NCI-H2107 treated with DMSO at 0.1 percent for 48 hours (cell line): ENCODE measurements around the gene FARS2.

Experiments used
- DNase-seq: peaks from one replicate; lab custom pipeline; 2025; ENCODE audit not compliant: unreplicated experiment; lab: John Stamatoyannopoulos, UW

Gene FARS2

DNA sequence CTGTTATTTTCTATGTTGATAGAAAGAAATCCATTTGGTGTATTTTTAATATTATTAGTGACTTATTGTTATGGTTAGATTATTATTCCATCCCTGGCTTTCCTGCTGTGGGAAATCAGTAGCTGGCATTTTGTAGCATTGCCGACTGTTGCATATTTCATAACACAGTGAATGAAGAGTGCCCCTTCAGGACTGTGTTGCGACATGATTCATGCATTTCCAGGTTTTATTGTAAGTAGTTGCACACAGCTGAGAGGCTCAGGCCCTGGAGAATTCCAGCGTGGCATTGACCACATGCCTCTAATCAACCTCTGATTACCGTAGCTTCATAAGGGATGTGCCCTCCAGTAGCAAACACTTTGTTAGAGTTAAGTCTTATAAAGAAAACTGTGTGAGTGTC is 263.9 kb downstream of the FARS2 start:
- DNase-seq: no peak

DNA sequence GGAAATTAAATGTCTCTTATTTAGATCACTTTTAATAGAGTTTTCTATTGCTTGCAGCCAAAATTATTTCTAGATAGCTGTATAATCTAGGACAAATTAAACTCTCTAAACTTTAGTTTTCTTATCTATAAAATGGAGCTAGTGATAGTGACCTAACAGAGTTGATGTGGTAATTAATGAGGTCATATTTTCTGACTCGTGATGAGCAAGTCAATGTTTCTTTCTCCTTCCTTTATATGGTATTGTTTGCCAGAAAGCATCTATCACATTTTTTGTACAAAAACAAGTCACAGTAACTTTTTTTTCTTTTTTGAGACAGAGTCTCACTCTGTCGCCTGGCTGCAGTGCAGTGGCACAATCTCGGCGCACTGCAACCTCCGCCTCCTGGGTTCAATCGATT is 267.7 kb downstream of the FARS2 start:
- DNase-seq: no peak

DNA sequence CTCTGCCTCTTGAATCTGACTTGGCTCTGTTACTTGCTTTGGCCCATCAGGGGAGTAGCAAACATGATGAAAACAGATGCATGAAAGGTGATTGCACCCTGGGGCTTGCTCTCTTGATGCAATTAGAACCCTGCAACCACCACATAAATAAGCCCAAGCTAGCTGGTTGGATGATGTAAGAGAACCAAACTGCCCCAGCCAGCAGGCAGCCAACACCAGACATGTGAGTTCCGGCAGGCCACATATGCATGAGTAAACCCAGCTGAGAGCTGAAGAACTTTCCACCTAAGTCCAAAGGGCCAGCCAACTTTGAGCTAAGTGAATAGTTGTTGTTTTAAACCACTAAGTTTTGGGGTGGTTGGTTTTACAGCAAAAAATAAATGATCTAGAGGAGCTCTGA is 268.4 kb downstream of the FARS2 start:
- DNase-seq: no peak

DNA sequence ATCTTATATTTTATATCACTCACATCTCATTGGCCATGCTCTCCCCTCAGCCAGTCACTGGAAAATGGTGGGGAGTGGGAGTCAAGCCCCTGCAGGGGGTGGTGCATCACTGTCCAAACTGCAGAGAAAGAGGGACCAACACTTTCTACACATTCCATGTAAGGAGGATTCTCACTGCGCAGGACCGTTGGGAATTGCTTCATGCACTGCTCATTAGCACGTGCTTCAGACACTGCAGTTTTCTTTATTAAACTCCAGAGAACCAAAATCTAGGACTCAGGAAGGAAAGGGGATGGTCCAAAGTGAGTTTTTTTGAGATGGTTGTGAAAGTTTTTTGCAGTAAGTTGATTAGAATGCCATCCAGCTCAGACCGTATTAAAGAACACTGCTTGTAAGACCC is 269.8 kb downstream of the FARS2 start:
- DNase-seq: no peak

DNA sequence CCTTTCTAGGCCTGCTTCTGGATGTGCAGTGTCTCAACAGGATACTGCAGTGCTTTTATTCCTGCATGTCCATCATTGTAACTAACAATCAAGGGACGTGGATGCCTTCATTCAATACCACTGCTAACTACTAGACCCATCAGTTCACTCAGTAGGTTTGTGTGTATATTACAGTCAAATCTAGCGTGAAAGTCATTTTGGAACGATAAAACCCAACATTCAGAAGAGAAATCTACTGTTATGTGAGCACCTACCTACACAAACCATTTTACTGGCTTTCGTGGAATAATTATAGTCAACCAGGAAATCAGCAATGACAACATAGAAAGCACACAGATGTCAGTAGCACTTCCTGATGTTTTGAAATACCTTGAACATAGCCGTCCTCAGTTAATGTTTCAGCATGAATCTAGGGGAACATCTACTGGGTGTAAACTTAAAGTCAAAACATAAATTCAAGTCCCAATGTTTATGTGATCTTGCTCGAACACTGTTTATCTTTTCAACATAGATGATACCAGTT is 270.6 kb downstream of the FARS2 start:
- no peak for DNase-seq

DNA sequence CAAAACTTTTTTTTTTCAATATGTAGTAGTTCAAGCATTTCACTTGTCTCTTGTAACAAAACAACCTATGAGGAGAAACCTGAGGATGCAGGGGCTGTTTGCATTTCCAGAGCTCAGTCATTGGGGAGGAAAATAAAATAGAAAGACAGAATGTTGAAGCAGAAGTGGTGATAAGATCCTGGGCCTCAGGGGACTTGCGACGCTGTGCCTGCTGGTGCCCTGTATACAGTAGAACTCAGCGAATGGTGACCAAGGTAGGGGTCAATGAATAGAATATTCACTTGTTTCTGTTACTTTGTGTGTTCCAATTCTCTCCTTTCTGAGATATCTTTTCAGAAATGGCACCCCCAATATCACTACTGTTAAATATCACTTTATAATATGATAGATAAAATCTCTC is 271.6 kb downstream of the FARS2 start:
- no peak for DNase-seq

DNA sequence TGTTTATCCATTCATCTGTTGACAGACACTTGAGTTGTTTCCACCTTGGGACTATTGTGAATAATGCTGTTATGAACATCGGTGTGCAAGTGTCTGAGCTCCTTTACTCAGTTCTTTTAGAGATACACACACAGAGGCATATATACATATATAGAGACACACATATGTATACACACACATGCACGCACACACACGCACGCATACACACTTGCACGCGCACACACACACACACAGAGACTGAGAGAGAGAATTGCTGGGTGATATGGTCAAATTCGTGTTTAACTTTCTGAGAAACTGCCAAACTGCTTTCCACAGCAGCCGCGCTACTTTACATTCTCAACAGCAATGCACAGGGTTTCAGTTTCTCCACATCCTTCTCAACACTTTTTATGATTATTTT is 273.3 kb downstream of the FARS2 start:
- DNase-seq: no peak

DNA sequence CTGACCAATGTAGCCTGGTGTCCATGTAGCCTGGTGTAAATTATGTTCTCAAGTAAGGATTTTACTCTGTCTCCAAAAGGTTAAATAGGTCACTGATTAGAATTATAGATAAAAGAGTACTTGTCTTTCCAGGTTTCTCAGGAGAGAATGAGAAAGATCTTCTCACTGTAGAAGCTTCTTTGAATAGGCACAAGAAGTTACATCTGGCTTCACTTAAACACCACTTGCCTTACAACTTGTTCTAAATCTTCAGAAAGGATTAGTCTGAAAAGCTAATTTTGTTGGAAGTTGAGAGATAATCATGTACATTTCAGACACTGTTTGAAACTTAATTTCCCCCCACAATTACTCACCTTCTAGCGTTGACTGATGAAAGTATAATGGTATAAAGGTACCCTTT is 275.3 kb downstream of the FARS2 start:
- no peak for DNase-seq

DNA sequence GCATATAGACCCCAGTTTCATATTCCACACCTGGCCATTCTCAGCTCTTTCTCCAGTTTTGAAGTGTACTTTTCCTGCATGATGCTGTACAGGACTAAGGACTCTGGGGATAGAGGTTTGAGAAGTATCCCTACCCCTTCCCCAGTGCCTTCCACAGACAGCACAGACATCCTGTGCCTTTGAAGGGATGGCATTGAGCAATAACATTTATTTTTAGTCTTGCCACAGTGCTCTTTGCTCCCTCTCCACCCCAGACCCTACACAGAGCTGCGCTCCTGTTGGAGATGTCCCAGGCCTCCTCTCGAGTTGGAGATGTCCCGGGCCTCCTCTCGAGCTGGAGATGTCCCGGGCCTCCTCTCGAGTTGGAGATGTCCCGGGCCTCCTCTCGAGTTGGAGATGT is 275.8 kb downstream of the FARS2 start:
- DNase-seq: no peak

DNA sequence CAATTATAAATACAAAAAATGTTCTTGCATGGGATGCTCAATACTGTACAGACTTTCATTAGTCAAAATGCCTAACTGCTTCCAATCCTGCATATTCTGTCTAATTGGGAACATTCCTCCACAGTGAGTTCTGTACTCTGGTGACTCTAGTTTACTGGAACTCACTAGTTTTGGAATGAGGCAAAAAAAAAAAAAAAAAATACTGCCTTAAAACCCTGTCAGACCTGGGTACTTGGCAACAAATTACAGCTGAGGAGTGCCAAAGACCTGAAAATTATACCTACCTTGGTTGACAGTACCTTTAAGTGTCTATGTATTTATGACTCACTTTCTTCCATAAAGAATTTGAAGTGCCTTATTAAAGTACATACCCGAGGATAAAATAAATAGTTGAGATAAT is 276.7 kb downstream of the FARS2 start:
- no peak for DNase-seq

DNA sequence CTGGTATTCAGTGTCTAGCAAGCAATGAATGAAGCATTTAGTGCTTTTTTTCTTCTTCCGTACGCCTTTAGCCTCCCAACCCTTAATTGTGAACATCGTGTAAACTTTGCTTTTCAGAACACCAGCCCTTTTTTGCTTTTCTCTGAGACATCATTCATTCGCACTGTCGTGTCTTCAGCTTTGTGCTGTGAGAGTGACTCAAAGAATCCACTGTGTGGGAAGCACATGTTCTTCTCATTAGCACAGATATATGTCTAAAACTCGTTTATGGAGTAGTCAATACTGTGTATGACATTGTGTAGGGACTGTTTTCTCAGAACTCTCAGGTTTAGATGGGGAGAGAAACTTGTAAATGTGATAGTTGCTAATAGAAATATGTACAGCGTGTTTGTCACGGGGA is 279.1 kb downstream of the FARS2 start:
- DNase-seq: no peak

DNA sequence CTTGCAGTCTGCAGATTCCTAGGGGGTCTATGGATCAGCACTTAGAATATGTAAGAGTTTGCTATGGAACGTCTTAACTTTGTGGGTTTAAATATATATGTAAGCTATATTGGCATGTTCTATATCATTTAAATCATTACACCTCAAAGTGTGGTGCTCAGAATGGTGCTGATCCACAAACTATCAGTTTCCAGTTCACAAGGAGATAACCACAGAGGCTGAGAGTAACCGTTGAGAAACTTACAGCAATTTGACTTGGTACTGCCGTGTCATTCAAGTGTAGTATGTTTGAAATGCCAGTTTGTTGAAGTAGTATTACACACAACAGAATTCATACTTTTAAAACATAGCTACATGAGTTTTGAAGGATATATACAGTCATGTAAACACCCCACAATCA is 279.7 kb downstream of the FARS2 start:
- DNase-seq: no peak

DNA sequence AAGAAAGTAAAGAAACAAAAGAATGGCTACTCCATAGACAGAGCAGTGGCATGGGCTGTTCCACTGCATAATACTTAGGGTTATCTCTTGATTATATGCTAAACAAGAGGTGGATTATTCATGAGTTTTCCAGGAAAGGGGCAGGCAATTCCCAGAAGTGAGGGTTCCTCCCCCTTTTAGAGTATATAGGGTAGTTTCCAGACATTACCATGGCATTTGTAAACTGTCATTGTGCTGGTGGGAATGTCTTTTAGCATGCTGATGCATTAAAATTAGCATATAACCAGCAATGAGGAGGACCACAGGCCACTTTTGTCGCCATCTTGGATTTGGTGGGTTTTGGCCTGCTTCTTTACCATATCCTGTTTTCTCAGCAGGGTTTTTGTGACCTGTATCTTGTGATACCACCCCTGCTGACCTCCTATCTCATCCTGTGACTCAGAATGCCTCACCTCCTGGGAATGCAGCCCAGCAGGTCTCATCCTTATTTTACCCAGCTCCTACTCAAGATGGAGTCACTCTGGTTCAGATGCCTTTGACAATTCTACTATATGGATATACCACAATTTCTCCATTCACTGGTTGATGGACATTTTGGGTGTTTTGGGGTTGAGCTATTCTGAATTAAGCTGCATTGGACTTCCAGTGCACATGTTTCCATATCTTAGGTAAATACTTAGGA is 280.6 kb downstream of the FARS2 start:
- DNase-seq: no peak

DNA sequence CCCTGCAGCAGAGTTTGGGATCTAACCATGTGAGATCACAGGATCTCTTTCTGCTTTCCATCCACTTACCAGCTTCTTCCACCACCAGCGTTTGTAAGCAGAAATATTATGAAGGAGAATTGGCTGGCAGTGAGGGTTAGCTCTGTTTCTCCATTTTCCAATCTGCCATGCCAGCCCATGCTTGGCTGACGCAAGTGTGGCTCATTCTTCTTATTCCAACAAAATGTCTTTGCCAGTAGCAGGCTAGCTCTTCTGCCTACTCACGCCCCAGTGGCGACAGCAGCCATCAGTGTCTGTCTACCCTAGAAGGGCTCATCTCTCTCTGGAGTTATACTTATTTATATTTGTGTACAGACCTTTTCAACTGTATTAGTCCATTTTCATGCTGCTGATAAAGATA is 286.2 kb downstream of the FARS2 start:
- no peak for DNase-seq

DNA sequence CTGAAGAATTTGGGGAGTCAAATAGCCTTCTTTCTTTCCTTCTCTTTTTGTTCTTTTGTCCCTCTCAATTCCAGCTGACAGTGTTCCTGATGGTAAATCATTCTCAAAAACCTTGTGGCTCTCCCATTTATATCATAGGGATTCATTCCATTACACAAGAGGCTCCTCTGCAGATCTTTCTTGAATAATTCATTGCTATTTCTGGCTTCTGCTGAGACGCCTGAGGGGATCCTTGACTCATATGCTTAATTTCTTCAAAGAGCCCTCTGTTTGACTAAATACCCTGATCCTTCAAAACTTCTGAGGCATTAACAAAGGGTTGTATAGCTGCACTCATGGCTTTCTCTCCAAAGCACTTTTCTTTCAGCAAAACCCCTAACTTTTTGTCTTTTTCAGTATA is 289.3 kb downstream of the FARS2 start:
- no peak for DNase-seq

DNA sequence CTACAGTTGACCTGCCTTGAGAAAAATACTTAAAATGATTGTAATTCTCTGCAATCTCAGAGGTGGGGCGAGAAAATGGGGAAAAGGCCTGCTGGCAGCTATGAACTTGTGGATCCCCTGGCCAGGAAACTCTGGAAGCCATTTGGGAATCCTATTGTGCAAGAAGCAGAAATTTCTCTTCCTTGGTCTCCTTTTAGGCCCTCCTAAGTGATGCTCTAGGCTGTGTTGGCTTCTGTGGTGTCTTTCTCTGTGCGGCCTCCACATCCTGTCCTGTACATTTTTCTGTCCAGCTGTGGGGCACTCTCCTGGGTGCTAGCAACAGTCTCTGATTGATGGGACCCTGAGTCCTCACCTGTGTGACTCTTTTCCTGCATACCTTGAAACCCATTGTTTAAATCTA is 290.9 kb downstream of the FARS2 start:
- no peak for DNase-seq

DNA sequence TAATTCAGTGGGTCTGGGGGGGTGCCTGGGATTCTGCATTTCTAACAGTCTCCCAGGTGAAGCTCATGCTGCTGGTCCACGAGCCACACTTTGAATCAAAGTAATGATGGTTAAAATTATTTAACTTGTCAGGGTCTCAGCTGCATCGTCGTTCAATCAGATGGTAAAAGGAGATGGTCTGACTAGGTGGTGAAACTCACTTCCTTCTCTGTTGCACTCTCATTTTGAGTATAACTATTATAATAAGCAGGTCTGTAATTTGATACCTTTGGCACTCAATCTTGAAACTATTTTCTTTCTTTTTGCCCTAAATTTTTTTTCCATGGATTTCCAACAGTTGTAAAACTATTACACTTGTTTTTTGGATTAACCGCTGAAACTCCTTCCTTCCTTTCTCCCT is 292.5 kb downstream of the FARS2 start:
- DNase-seq: no peak

DNA sequence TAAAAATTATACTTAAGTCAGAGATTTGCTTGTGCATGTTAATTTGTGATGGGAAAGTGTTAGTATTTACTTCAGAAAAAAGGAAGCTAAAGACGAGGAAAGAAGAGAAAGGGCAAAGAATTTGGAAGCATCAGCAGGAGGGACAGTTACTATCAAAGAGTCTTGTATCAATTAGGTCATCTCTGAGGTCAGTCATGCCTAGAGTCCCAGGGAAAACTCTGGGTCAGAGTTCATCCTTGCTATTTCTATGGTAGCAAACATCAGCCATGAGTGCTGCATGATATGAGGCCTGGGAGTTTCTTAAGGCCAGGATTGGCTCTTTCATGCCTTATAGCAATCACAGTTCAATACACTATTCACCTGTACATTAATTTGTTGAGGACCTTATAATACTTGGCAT is 292.9 kb downstream of the FARS2 start:
- no peak for DNase-seq

DNA sequence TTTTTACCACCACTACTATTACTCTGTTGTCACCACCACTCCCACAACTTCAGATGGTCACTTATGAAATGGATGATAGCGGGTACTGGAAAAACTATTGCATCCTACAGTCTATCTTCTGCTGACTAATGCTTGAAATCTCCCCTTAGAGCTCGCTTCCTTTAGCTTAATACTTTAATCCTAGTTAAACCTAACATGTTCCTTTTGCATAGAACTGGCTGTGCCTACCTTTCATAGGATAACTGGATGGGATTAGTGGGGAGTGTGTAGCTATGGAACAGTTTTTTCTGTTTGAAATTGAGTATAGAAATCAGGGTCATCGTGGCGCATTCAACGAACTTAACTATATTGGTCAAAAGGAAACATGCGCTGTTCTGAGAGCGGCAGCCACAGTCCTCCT is 294.7 kb downstream of the FARS2 start:
- DNase-seq: no peak

DNA sequence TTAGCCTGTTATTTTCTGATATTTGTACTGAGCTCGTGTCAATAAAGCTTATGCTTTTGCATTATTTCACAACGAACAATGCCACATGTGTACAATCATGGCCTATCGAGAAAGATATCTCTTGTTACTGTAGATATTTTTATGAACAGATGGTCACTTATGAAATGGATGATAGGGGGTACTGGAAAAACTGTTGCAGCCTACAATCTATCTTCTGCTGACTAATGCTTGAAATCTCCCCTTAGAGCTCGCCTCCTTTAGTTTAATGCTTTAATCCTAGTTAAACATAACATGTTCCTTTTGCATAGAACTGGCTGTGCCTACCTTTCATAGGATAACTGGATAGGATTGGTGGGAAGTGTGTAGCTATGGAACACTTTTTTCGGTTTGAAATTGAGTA is 296.2 kb downstream of the FARS2 start:
- no peak for DNase-seq

DNA sequence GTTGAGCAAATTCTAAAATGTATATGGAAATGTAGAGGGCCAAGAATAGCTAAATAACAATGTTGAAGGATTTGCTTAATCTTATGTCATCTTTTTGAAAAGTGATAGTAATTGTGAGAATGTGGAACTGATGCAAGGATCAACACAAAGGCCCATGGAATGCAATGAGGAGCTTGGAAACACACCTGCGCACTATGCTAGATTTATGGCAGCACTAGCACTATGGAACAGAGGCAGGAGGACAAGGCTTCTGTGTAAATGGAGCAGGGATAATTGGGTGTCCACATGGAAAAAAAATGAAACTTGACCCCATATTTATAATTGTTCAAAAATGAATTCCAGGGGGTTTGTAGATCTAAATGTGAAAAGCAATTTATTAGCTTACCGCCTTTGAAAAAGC is 298.3 kb downstream of the FARS2 start:
- DNase-seq: no peak

DNA sequence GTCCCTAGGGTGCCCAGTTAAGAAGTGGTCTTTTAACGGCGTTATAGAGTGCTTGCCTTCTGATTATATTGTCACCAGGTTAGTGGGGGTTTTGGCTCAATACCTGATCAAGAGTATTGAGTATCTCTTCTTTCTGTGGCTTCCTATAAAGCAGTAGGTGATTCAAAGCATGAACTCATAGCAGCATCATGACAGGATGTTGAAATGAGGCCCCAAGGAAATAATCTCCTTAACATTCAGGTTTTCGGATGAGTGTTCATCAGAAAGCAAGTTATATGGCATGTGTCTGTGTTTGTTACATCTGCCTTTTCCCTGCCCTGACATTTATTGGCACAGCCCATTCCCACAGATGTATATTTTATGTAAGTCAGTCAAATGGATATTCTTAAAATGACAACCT is 301.0 kb downstream of the FARS2 start:
- DNase-seq: no peak

DNA sequence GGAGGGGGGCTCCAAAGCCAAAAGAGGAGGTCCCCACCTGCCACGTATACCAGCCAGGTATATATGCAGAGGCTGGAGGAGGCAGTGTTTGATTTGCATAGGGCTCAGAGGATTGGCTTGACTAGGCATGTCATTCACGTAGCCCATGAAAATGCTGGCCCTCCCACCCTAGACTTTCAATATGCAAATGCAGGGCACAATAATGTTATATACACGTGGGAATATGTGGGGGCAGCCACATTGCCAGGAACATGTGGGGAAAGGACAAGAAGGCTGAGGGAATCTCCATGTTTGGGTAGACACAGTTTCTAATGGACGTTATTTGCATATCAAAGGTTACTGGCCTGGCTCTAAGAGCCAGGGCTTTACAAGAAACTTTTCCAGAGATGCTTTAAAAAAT is 301.8 kb downstream of the FARS2 start:
- no peak for DNase-seq
